HG03439 (cell line): Measurements from ENCODE around the gene EML1.
A peak's percentile ranks its signal among the peaks of the same experiment; 100 is the strongest.
"Not testable (repeated sequence)": the region's sequence is repeated elsewhere in the genome, so short reads cannot be mapped to it uniquely, and the experiment has no call there.

Experiments
- ATAC-seq: cut with Tn5 transposase; IDR thresholded peaks from one replicate; pipeline ENCODE4 v1.9.1; 2021; ENCODE audit warnings: mild to moderate bottlenecking, moderate library complexity; ENCODE audit not compliant: unreplicated experiment

The EML1 gene

DNA sequence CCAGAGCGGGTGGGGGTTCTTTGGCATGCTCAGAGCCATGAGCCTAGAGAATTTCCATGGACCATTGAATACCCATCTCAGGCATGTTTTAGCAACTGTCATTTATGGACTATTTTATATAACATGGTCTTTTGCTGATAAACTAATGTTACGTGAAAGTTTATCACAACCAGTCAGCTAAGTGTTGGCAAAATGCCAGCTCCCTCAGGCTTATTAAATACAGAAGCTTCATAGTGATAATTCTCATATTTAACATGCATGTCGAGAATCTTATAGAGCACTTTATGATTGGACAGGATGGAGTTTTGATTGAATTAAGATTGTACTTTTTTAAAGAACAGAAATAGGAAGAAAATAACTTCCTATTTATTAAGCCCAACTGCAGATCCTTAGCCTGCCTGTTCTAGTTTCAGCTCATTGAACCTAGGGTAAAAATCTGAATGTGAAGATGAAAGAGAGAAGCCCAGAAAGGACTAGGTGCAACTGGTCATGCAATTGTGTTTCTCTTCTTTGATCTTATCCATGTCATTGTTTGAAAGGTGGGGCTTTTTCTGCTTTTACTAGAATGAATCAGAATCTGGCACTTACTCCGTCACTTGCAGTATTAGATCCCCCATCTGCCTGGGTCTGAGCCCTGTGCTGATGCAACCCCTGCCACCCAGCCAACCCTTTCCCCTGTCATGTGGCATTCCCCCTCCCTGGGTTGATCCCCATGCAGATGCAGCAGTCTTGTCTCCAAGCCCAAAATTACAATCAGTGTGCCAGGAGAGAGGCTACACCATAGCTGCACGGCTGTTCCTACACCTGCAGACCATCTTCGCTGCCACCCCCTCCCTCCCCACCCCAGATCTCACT, 137.4 kb downstream of the EML1 start:
- ATAC-seq, result peak; percentile 84

DNA sequence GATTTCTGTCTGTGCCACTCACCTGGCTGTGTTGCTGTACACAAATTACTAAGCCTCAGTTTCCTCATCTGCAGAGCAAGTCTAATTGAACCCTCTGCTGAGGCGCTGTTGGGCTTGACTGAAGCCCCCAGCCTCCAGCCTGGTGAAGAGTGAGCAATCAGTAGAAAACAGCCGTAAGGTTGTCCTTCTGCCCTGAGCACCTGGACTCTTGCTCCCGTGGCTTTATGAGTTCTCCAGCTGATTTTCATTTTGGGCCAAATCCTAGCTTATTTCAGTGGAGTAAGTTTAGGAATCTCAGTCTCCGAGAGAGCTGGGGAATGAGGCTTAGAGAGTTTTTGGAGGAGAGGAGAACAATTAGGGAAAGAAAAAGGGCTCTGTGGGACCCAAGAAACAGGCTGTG, 138.1 kb downstream of the EML1 start:
- no peak for ATAC-seq

DNA sequence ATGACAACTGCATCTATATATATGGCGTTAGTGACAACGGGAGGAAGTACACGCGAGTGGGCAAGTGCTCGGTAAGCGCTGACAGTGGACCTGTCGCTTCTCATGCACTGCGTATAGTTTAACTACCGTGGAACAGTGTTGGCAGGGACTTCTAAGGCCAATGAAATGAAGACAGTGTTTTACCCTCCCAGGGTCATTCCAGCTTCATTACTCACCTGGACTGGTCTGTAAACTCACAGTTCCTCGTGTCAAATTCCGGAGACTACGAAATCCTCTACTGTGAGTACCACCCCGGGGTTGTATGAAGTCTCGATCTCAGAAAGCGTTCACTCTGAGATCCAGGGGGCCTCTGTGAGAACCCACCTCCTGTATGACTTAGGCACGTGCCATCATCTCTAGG, 142.8 kb downstream of the EML1 start:
- no peak for ATAC-seq

DNA sequence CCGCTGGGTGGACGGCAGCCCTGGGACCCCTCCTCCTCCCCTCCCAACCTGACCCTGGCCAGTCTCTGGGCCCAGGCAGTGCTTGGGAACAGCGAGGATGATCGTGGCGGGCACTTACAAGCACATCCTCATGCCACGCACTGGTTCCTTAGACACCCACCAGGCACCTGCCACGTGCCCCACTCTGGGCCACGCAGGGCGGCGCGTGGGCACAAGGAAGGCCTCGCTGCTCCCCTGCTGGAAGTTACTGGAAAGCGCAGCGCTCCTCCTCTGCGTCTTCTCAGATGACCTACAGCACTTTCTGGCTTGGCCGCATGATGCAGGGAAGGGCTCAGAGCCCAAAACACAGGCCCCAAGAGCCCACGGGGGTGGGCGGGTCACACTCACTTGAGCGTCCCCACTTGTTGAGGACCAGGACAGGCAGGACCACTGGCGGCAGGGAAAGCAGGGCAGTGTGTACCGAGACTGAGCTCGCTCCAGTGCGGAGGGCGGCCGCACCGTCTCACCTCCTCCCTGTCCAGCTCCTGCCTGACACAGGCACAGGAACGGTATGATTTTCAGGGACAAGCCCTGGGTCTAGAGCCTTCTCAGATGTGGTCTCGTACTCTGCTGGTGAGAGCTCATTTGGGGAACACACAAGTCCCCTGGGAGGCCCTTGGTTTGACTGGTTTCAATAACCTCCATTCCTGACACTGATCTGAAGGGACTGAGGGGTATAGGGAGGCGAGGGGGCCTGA, 143.7 kb downstream of the EML1 start:
- peak; percentile 61 for ATAC-seq

DNA sequence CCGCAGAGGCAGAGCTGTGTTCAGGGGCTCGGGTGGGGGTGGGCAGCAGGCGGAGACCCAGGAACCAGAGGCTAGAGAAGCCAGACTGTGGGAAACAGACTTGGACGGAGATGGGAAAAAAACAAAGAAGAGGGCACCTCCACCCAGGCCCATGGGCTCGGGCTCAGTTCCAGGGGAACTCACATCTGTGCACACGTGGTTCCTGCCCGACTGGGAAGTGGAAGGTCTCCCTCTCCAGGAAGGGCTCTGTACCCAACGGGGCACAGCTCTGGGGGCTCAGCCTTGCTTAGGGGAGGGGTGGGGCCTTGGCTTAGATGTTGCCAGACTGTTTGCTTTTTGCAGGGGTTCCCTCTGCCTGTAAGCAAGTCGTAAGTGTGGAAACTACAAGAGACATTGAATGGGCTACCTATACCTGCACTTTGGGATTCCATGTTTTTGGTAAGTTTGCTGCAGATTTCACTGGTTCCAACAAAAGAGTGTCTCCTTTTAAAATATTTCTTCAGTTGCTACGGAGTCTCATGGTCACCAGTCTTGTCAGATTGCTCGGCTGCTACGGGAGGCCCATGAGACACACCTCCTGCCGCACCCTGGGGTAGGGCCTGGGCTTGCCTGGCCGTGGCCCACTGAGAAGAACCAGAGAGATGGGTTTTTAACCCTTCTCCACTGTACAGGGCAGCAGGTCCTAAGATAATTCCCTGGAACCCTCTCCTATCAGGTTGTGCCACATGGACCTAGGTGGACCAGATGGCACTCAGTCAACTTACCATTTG, 144.4 kb downstream of the EML1 start:
- ATAC-seq, result peak; percentile 23

DNA sequence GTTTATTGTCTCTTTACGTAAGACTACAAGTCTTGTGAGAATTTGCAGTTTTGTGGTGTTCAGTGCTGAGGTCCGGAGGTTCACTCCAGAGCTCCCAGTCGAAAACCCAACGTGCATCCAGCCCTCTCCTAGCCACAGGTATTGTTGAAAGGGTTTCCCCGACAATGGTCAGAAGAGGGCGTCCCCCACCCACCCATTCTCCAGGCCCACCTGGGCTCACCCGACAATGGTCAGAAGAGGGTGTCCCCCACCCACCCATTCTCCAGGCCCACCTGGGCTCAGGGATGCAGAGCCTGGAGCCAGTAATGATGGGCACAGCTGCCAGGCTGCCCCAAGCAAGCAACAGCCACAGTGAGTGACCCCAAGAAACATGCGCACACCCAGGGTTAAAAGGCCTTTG, 145.2 kb downstream of the EML1 start:
- no peak for ATAC-seq

DNA sequence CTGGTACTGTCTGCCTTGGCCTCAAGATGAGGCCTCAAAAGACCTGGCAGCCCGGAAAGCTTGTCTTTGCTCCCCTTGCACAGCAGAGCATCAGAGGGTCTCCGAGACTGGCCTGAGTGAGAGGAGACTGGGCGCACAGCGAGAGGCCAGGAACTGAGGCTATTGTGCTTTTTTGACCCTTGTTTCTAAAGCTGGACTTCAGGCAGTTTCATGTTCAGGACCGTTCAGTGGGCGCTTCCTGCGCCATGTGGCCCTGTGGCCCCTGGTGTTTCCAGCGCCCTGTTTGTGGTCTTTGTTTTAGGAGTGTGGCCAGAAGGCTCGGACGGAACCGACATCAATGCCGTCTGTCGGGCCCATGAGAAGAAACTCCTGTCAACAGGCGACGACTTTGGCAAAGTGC, 145.7 kb downstream of the EML1 start:
- ATAC-seq, result no peak

DNA sequence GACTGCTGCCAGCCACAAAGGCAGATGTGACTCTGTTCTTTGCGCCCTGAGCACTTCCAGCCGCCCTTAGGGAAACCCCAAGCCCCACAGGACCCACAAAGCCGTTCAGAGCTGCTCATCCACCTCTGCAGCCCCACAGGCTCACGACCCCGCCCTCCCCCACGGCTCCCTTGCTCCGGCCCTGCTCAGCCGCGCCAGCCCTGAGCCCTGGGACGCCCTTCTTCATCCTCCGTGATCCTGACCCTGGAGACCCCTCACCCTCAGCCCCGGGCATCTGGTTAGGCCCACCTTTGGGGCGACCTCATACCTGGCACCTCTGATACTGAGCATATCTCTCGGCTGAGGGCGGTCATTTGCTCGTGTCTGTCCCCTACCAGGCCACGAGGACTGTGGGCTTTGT, 146.2 kb downstream of the EML1 start:
- ATAC-seq, result no peak

DNA sequence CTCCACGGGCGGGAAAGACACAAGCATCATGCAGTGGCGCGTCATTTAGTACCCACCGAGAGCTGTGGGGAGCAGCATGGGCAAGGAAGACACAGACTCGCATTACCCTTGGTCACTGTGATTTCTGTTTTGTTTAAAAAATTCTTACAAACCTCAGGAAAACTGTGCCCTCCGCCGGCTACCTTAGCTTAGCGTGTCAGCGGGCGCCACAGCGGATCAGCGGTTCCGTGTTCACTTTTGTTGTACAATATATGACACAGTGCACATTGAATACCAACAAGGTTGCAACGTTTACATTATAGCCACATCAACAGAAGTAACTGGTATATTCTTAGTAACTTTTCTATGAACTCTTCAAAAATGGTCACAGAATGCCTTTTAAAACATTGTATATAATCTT, 146.9 kb downstream of the EML1 start:
- no peak for ATAC-seq

DNA sequence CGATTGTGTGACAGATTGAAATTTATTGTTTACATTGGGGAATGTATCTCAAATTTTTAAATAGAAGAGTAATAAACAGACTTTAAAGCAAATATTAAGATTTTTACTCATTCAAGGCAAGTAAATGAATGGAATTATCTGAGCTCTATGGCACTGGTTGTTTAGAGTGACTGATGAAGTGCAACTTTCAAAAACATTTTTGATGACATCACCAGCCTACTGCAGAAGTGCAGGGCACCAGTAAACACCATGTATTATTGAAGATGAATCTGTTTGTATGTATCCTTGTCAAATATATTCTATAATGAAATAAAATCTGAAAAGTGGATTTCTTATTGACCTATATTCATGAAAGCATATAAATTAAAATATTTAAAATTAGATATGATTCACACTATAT, 148.0 kb downstream of the EML1 start:
- no peak for ATAC-seq

DNA sequence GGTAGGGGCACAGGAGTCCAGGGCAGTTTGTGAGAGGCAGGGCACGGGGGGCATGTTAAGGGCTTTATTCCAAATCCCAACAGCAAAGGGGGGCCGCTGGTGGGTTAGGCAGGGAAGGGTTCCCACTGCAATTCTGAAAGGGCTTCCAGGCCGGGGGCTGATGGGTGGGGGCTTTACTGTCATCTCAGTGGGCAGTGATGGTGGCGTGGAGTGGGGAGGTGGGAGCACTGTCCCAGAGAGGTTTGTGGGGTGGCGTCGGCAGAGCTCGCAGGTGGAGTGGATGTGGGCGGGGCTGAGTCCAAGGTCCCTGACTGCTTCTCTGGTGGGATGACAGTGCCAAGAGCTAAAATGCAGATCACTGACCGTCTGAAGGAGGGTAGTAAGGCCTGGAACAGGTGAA, 150.4 kb downstream of the EML1 start:
- no peak for ATAC-seq

DNA sequence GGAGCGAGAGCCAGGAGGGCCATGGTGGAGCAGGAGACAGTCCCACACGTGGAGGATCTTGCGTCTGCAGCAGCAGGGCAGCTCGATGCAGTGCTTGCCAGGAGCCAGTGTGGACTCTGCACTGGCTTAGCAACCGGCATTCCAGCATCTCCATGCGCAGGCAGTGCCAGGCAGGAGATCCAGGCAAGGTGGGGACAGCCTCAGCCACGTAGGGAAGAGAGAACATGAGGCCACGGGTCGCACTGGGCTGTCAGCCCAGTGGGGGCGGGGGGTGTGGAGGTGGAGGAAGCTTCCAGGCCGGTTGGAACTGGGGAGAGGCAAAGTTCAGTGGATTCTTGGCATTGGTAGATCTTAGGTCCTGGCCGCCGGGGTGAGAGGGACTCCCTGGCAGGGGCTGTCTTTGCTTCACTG, 151.0 kb downstream of the EML1 start:
- no peak for ATAC-seq

DNA sequence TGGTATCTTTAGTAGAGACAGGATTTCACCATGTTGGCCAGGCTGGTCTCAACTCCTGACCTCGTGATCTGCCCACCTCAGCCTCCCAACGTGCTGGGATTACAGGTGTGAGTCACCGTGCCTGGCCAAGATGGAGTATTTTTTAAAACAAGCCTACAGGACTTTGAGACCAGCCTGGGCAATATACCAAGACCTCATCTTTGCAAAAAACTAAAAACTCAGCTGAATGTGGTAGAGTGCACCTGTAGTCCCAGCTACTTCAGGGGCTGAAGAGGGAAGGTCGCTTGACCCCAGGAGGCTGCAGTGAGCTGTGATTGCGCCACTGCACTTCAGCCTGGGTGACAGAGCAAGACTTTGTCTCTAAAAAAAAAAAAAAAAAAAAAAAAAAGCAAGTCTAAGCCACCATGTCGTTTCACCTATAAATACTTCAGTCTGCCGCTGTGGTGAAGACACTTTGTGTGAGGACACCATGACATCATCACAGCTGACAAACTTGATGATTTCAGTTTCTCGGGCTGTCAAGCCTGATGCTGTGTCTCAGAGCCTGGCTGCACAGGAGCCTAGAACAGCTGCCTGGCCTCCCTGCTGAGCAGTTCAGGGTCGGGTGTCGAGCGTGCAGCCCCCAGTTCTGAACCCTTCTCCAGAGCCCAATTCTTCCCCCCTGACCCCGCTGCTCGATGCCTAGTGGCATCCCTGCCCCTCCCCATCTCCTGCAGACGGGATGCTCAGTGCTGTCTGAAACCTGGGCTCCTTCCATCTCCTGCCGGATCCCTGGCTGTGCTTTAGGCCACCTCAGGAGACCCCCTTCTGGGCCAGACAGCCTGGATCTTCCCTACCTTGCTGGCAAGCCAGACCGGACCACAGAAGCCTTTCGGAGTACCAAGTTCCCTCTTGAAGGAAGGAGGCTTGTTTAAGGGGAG, 152.8 kb downstream of the EML1 start:
- ATAC-seq, result no peak

DNA sequence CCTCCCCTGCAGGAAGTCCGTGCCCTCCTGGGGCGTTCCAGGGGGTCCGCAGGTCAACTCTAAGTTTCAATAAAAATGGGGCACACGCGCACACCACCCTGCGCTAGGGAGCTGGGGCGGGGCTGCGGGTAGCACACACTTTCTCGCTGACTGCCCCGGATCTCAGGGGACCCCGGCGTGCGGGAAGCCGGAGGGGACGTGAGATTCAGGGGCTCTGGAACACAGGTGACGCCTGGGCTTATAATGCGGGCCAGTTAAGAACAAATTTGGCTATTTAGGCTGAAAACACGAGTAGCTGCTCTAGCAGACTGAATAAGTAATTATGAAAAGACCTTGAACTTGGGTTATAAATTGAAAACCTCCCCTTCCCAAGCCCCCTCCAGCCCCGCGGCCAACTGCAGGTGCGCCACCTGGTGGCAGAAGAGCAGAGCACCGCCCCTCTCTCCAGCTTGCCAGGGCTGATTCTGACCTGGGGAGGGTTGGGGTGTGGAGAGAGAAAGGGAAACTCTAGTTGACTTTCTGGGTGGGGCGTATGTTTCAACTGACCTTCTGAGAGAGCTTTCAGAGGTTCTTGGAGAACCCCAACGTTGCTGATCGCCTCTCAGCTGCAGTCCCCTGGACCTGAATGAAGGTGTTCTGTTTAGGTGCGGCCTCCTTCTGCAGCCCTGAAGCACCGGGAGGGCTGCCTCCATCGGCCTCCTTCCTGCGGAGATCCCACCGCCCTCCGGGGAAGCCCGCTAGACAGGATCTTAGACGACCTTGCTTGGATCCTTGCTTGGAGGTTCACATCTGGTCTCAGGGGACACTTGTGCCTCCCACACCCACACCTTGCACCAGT, 153.7 kb downstream of the EML1 start:
- ATAC-seq, result peak; percentile 61

DNA sequence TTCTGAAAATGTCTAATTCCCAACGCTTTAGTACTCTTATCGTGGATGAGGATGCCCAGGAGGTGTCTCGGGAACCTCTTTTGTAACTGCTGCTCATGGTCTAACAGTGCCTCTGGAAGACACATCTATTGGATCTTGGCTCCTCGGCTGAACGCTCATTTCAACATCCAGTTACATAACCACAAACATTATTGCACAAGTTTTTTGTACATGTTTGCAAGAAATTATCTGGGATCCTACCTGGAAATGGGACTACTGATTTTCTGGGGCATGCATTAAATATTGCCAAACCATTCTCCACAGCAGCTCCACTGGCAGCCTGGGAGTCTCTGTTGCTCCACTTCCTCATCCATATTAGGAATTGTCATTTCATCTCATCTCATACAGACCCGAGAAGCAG, 154.5 kb downstream of the EML1 start:
- ATAC-seq, result no peak

DNA sequence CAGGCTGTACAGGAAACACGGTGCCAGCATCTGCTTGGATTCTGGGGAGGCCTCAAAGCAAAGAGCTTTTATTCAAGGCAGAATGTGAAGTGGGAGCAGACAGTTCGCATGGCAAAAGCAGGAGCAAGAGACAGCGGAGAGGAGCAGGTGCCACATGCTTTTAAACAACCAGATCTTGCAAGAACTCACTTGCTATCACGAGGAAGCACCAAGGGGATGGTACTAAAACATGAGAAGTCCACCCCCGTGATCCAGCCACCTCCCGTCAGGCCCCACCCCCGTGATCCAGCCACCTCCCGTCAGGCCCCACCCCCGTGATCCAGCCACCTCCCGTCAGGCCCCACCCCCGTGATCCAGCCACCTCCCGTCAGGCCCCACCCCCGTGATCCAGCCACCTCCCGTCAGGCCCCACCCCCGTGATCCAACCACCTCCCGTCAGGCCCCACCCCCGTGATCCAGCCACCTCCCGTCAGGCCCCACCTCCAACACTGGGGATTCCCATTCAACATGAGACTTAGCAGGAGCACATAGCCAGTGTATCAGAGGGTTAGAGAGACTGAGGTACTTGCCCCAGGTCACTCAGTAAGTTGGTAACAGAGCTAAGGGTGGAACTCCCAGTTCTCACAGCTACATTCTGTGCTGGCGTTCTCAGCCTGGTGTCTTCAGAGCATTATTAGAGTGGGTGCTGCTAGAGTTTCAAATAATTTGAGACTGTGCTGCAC, 156.0 kb downstream of the EML1 start:
- ATAC-seq, result not testable (repeated sequence)

DNA sequence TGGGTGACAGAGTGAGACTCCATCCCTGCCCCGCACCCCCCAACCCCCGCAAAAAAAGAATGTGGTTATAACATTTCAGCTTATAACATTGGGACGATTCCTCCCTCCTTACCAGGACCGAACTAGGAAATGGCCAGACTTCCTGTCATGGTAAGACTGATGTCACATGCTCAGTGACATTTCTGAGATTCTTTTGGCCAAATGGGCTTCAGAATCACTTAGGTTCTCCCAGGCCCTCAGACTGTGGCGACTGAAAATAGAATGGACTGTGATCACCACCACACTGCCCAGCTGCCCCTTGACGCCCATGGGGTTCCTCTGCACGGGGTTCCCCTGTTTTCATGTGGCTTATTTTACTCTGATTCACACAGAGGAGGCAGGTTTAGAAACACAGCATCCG, 157.0 kb downstream of the EML1 start:
- ATAC-seq, result no peak

DNA sequence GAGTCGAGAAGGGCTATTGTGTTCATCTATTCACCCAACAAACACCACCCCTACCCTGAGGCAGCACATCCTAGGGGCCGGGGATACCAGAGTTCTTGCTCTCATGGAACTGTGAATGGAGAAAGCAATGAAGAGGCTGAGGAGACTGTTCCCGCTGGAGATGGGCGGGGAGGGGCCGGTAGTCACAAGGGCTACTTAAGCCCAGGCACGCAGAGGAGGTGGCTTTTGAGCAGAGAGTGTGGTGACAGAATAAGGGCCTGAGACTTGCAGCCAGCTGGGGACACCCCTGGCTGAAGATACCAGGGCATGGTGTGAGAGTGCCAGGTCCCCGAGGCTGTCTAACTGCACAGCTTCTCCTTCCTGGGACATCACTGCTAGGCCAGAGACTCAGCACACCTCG, 157.9 kb downstream of the EML1 start:
- no peak for ATAC-seq

DNA sequence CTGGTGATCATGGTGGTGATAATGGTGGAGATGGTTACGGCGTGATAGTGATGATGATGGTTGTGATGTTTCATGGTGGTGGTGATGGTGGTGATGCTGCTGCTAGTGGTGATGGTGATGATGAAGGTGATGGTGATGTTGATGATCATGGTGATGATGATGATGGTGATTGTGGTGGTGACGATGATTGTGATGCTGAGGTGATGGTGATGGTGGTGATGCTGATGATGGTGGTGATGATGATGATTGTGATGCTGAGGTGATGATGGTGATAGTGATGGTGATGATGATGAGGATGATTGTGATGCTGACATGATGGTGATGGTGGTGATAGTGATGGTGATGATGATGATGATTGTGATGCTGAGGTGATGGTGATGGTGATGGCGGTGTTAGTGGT, 158.8 kb downstream of the EML1 start:
- no peak for ATAC-seq
